Coronary artery (tissue), 2 donors: ENCODE measurements around the gene MPL.

Source experiments
- DNase-seq: peaks from one replicate; pipeline ENCODE4 v3.0.0-alpha.2; 2017; ENCODE audit warnings: low spot score
- H3K27ac ChIP-seq, 2 donors: fragments of 200-600 bp; sonication (generic); one replicate each; pipeline ENCODE4 v1.5.1; 2016 to 2019
- H3K4me3 ChIP-seq: fragments of 200-600 bp; sonication (generic); 2 replicates; pipeline ENCODE4 v1.5.1; 2016; ENCODE audit warnings: mild to moderate bottlenecking, moderate library complexity
- TF ChIP-seq, protein P1 (sequence below): fragments of 200-600 bp; sonication (generic); IDR thresholded peaks from one replicate; pipeline ENCODE4 v1.5.1; 2019; ENCODE audit warnings: antibody characterized with exemption

Gene MPL

DNA sequence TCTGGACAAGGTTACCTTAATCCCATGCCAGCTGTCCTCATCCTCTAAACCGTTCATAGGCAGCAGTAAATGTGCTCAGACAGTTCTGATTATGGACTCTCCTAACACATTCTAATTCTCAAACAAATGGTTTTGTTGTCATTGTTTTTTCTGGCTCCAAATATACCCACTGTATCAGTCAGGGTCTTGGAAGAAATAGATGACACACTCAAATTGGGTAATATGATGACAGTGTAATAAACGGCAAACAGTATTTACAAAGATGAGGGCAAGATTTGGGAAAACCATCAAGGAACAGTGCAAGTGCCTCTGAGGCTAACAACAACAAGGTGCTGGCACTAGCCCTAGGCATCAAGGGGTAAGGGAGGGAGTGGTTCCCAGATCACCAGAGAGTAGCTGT is 16.9 kb downstream of the MPL start:
- DNase-seq = no peak
- no peak overlapping the region for H3K4me3 ChIP-seq
- TF ChIP-seq, protein P1, sequence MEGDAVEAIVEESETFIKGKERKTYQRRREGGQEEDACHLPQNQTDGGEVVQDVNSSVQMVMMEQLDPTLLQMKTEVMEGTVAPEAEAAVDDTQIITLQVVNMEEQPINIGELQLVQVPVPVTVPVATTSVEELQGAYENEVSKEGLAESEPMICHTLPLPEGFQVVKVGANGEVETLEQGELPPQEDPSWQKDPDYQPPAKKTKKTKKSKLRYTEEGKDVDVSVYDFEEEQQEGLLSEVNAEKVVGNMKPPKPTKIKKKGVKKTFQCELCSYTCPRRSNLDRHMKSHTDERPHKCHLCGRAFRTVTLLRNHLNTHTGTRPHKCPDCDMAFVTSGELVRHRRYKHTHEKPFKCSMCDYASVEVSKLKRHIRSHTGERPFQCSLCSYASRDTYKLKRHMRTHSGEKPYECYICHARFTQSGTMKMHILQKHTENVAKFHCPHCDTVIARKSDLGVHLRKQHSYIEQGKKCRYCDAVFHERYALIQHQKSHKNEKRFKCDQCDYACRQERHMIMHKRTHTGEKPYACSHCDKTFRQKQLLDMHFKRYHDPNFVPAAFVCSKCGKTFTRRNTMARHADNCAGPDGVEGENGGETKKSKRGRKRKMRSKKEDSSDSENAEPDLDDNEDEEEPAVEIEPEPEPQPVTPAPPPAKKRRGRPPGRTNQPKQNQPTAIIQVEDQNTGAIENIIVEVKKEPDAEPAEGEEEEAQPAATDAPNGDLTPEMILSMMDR = no peak
- H3K27ac ChIP-seq = no peak overlapping the region

DNA sequence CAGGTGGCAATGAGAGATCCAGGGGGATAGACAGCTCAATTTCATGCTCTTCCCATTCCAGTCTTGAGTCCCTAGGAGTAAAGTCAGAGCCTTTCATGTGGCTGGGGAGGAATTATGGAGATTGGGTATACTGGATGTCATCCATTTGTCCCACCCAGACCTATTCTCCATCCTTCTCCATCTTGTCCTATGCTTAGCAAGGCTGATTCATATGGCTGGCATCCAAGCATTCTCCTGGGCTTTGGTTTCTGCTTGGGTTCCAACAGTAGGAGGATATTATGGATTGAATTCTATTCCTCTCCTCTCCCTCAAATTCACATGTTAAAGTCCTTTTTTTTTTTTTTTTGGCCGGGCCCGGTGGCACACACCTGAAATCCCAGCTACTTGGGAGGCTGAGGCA is 17.3 kb downstream of the MPL start:
- Histone ChIP-seq H3K27ac (no peak overlapping the region), H3K4me3 (no peak overlapping the region)
- TF ChIP-seq, protein P1 = no peak
- no peak for DNase-seq

DNA sequence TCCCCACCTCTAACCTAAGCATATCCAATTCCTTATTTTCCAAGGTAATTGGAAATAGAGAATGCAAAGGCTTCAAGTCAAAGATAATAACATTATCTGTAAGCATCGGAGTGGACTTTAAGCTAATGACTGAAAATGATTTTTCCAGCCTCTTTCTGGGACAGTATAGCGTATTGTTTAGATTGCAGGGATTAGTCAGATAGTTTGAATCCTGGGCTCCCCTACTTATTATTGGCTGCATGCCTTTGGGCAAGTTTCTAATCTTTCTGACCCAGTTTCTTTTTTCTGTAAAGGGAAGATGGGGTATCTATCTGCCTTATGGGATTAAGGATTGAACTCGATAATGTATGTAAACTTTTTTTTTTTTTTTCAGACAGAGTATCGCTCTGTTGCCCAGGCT is 19.6 kb downstream of the MPL start:
- TF ChIP-seq, protein P1 = no peak
- DNase-seq = no peak
- no peak overlapping the region for H3K4me3 ChIP-seq
- H3K27ac ChIP-seq = no peak overlapping the region

DNA sequence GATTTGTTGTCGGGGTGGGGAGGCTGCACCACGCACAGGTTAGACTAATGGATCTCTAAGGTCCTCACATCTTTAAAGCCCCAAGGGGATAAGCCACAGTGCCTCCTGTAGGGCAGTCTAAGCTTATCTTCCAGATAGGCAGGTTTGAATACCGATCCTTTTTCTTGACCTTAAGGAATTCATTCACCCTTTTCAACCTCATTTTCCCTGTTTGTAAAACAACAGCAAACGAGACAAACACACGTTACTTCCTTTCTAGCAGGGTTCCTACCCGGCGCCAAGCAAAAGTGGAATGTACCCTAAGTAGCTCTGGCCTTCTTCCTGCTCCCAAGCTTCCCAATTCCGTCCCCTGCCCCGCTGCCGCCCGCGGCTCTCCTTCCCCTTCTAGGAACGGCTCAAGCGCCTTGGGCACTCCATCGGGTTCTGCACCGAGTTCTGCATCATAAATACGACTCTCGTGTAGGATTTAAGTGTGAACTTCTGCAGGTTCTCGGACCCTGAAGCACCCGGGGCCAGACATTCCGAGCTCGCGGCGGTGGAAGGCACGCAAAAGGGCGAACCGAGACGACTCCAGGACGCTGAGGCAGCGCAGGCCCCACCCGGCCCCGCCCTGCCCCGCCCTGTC is 20.6 kb downstream of the MPL start:
- peak overlapping the region; percentile 75 for H3K4me3 ChIP-seq
- H3K27ac ChIP-seq = peak overlapping the region; percentile 81 to 88
- DNase-seq = no peak
- TF ChIP-seq, protein P1 = no peak

DNA sequence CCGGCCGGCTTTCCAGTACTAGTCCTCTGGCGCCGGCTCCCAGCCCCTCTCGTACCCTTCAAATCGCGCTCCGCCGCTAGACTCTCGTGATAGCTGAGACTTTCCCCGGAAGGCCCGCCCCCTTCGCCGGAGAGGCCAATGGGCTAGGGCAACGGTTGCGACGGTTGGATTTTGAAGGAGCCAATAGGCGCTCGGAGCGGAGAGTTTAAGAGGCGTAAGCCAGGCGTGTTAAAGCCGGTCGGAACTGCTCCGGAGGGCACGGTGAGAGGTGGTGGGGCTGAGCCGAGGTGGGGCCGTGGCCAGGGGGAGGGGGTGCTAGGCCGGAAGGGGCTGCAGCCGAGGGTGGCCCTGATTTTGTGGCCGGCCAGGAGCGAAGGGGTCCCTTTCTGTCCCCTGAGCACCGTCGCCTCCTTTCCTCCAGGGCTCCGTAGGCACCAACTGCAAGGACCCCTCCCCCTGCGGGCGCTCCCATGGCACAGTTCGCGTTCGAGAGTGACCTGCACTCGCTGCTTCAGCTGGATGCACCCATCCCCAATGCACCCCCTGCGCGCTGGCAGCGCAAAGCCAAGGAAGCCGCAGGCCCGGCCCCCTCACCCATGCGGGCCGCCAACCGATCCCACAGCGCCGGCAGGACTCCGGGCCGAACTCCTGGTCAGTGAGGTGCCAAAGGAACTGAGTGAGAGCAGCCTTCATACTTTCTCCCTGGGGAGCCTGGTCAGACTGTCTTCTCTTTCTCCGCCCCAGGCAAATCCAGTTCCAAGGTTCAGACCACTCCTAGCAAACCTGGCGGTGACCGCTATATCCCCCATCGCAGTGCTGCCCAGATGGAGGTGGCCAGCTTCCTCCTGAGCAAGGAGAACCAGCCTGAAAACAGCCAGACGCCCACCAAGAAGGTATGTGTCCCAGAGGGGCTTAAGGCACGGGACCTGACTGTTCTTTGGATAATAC is 21.4 kb downstream of the MPL start, which contains the start of gene CDC20:
TSS of gene CDC20 (plus strand) at position 236 of the 948 bp plus-strand sequence. CDS start at position 471, 235 bp downstream.
- TF ChIP-seq, protein P1 = no peak
- peak; percentile 99 for DNase-seq
- peak within 1 kb of the TSS; percentile 81 to 88 for H3K27ac ChIP-seq
- H3K4me3 ChIP-seq = peak within 1 kb of the TSS; percentile 75

DNA sequence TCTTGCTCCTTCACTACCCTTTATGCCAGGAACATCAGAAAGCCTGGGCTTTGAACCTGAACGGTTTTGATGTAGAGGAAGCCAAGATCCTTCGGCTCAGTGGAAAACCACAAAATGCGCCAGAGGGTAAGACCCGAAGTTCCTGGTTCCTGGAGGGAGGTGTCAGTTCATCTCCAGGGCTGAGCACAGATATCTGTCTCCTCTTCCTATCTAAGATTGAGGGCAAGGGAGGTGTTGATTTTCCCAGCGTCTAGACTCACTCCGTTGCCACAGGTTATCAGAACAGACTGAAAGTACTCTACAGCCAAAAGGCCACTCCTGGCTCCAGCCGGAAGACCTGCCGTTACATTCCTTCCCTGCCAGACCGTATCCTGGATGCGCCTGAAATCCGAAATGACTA is 22.1 kb downstream of the MPL start:
- TF ChIP-seq, protein P1 = no peak
- H3K4me3 ChIP-seq = no peak overlapping the region
- H3K27ac ChIP-seq = no peak overlapping the region
- DNase-seq = no peak
